ENCODE data around the gene NASP. TPM values are rescaled to one million over a fixed set of nuclear protein-coding genes. Genes with fewer than 3 reads are reported as not detected.

Gene NASP
- total RNA-seq, 1 donor from 2014 or later = 55.9 TPM

DNA sequence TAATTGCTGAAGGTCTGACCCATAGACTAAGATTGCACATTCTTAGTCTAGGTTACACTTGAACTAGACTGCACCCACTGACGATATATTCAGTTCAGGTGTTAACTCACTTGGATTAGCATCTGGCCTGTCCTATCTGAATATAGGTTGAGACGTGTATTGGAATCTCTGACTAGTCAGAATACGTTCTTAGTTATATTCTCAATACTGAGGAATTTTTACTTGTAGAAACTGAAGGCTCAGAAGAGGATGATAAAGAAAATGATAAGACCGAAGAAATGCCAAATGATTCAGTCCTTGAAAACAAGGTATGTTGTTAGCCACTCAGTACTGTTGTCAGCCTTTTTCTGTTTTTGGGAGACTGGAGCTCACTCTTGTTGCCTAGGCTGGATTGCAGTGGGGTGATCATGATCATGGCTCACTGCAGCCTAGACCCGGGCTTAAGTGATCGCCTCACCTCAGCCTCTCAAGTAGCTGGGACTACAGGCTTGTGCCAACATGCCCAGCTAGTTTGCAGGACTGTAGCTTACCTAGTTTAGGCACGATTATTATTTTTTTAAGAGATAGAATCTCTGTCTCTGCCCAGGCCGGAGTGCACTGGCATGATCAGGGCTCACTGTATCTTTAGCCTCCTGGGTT lies 29.2 kb downstream of the NASP start:
- H3K4me3 ChIP-seq (ENCODE audit: insufficient read depth, low read depth, low read length) = no peak overlapping the region
- H2AFZ ChIP-seq (ENCODE audit: low read depth, low read length) = no peak overlapping the region
- peaks cover 3% of the 10 kb centered on the region for H3K79me2 ChIP-seq (ENCODE audit: insufficient read depth, low read length)
- H3K36me3 ChIP-seq (ENCODE audit: insufficient read depth, low read length) = peaks cover 38% of the 10 kb centered on the region
- Mint-ChIP-seq H3K27me3 (ENCODE audit: low read depth, unreplicated experiment) (no peaks in the 10 kb centered on the region), H3K4me3 (ENCODE audit: unreplicated experiment) (no peak overlapping the region), H3K4me1 (ENCODE audit: low read depth, unreplicated experiment) (peaks cover 7% of the 10 kb centered on the region), H3K9me3 (ENCODE audit: unreplicated experiment) (no peaks in the 10 kb centered on the region), H3K27ac (ENCODE audit: unreplicated experiment) (peak overlapping the region; percentile 58), H3K36me3 (ENCODE audit: low read depth, unreplicated experiment) (peaks cover 21% of the 10 kb centered on the region)
- no peak overlapping the region for H3K4me2 ChIP-seq (ENCODE audit: low read length)
- no peak overlapping the region for H3K27ac ChIP-seq (ENCODE audit: low read depth, low read length)
- no peaks in the 10 kb centered on the region for H3K9me3 ChIP-seq (ENCODE audit: insufficient read depth, low read depth, low read length)
- FAIRE-seq = no peak
- no peak for DNase-seq (ENCODE audit: low read depth)
- no peak overlapping the region for H3K9ac ChIP-seq (ENCODE audit: low read length)
- TF ChIP-seq, protein P1, sequence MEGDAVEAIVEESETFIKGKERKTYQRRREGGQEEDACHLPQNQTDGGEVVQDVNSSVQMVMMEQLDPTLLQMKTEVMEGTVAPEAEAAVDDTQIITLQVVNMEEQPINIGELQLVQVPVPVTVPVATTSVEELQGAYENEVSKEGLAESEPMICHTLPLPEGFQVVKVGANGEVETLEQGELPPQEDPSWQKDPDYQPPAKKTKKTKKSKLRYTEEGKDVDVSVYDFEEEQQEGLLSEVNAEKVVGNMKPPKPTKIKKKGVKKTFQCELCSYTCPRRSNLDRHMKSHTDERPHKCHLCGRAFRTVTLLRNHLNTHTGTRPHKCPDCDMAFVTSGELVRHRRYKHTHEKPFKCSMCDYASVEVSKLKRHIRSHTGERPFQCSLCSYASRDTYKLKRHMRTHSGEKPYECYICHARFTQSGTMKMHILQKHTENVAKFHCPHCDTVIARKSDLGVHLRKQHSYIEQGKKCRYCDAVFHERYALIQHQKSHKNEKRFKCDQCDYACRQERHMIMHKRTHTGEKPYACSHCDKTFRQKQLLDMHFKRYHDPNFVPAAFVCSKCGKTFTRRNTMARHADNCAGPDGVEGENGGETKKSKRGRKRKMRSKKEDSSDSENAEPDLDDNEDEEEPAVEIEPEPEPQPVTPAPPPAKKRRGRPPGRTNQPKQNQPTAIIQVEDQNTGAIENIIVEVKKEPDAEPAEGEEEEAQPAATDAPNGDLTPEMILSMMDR (IDR thresholded peaks at IDR 0.05; ENCODE audit: insufficient read depth, low read depth, low read length) = no peak
- no peak for TF ChIP-seq EZH2 (IDR thresholded peaks at IDR 0.05; ENCODE audit: insufficient read depth, low read length)
- H3K27me3 ChIP-seq (ENCODE audit: insufficient read depth, low read length) = no peaks in the 10 kb centered on the region
- no peaks in the 10 kb centered on the region for H3K4me1 ChIP-seq (ENCODE audit: insufficient read depth, low read length)
- peaks cover 5% of the 10 kb centered on the region for H4K20me1 ChIP-seq (ENCODE audit: insufficient read depth, low read length)

DNA sequence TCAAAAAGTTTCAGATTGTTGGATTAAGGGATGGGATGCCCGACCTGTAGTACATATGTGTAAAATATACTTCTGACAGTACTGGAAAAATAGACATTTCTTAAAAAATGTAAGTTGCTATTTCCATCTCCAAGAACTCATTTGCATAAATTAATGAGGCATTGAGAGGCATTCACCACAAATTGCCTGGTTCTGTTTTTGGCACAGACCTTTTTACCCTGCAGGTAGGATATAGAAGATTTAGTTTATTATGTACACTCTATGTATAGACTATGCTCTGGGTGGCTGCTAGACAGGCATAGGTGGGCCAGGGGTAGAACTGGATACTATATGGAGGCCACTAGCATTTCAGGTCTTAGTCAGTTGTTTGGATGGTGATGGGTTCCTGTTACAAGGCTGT lies 32.0 kb downstream of the NASP start:
- no peak for DNase-seq (ENCODE audit: low read depth)
- no peak for FAIRE-seq
- H3K36me3 Mint-ChIP-seq (ENCODE audit: low read depth, unreplicated experiment) = peaks cover 27% of the 10 kb centered on the region

DNA sequence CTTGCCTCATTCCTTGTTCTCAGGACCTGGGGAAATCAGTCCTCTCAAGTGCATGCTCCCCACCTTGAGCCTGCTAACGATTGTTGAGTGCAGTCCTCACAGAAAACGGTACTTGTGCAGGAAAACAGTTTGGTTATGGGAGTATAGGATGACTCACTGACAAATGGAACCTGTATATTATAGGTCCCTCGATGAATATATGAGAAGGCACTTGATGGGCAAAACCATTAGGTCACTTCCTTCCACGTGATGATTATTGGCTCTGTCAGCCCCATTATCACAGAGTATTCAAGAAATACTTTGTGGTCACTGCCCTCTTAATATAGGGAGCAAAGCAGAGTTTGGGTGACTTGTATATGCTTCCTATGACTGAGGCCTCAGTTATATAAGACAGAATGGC lies 33.8 kb downstream of the NASP start:
- Mint-ChIP-seq H3K27me3 (ENCODE audit: low read depth, unreplicated experiment) (no peaks in the 10 kb centered on the region), H3K27ac (ENCODE audit: unreplicated experiment) (no peak overlapping the region), H3K4me1 (ENCODE audit: low read depth, unreplicated experiment) (no peaks in the 10 kb centered on the region), H3K4me3 (ENCODE audit: unreplicated experiment) (no peak overlapping the region), H3K9me3 (ENCODE audit: unreplicated experiment) (no peaks in the 10 kb centered on the region), H3K36me3 (ENCODE audit: low read depth, unreplicated experiment) (peaks cover 23% of the 10 kb centered on the region)
- H3K9ac ChIP-seq (ENCODE audit: low read length) = no peak overlapping the region
- H3K27ac ChIP-seq (ENCODE audit: low read depth, low read length) = peak overlapping the region; percentile 28
- no peaks in the 10 kb centered on the region for H3K79me2 ChIP-seq (ENCODE audit: insufficient read depth, low read length)
- no peaks in the 10 kb centered on the region for H3K9me3 ChIP-seq (ENCODE audit: insufficient read depth, low read depth, low read length)
- no peak overlapping the region for H2AFZ ChIP-seq (ENCODE audit: low read depth, low read length)
- H3K4me2 ChIP-seq (ENCODE audit: low read length) = no peak overlapping the region
- FAIRE-seq (no peak), DNase-seq (ENCODE audit: low read depth) (peak; percentile 36)
- no peak for TF ChIP-seq EZH2 (IDR thresholded peaks at IDR 0.05; ENCODE audit: insufficient read depth, low read length)
- TF ChIP-seq, protein P1 (IDR thresholded peaks at IDR 0.05; ENCODE audit: insufficient read depth, low read depth, low read length) = no peak
- peaks cover 33% of the 10 kb centered on the region for H3K36me3 ChIP-seq (ENCODE audit: insufficient read depth, low read length)
- H4K20me1 ChIP-seq (ENCODE audit: insufficient read depth, low read length) = peaks cover 4% of the 10 kb centered on the region
- H3K27me3 ChIP-seq (ENCODE audit: insufficient read depth, low read length) = no peaks in the 10 kb centered on the region
- no peak overlapping the region for H3K4me3 ChIP-seq (ENCODE audit: insufficient read depth, low read depth, low read length)
- no peaks in the 10 kb centered on the region for H3K4me1 ChIP-seq (ENCODE audit: insufficient read depth, low read length)

More for the DNA sequence above, 32.0 kb downstream of the NASP start:
- Histone ChIP-seq H3K79me2 (ENCODE audit: insufficient read depth, low read length) (peaks cover 3% of the 10 kb centered on the region), H3K4me3 (ENCODE audit: insufficient read depth, low read depth, low read length) (no peak overlapping the region), H4K20me1 (ENCODE audit: insufficient read depth, low read length) (peaks cover 4% of the 10 kb centered on the region), H3K4me2 (ENCODE audit: low read length) (no peak overlapping the region), H3K9ac (ENCODE audit: low read length) (no peak overlapping the region), H3K27me3 (ENCODE audit: insufficient read depth, low read length) (no peaks in the 10 kb centered on the region), H3K36me3 (ENCODE audit: insufficient read depth, low read length) (peaks cover 33% of the 10 kb centered on the region), H3K27ac (ENCODE audit: low read depth, low read length) (no peak overlapping the region), H2AFZ (ENCODE audit: low read depth, low read length) (no peak overlapping the region), H3K4me1 (ENCODE audit: insufficient read depth, low read length) (no peaks in the 10 kb centered on the region), H3K9me3 (ENCODE audit: insufficient read depth, low read depth, low read length) (no peaks in the 10 kb centered on the region)
- no peak overlapping the region for H3K27ac Mint-ChIP-seq (ENCODE audit: unreplicated experiment)
- H3K27me3 Mint-ChIP-seq (ENCODE audit: low read depth, unreplicated experiment) = no peaks in the 10 kb centered on the region
- no peaks in the 10 kb centered on the region for H3K4me1 Mint-ChIP-seq (ENCODE audit: low read depth, unreplicated experiment)
- H3K4me3 Mint-ChIP-seq (ENCODE audit: unreplicated experiment) = no peak overlapping the region
- H3K9me3 Mint-ChIP-seq (ENCODE audit: unreplicated experiment) = no peaks in the 10 kb centered on the region
- TF ChIP-seq, protein P1 (IDR thresholded peaks at IDR 0.05; ENCODE audit: insufficient read depth, low read depth, low read length) = no peak
- no peak for TF ChIP-seq EZH2 (IDR thresholded peaks at IDR 0.05; ENCODE audit: insufficient read depth, low read length)

Measured in astrocyte (in vitro differentiated cells and primary cell).